Endothelial cell of umbilical vein (primary cell): ENCODE measurements around the gene ANGPTL1. TPM values are rescaled to one million over a fixed set of nuclear protein-coding genes. Genes with fewer than 3 reads are reported as not detected.

Source experiments
- BruUV-seq: library from RNA; stranded (reverse); fragments of 400-500 nt; replicated peaks from 2 replicates; lab custom pipeline; 2021; lab: Mats Ljungman, UMichigan
- CTCF ChIA-PET: fragments of 300-600, 350-600 bp; sonication (Branson Sonifier 250); formaldehyde crosslinking; loops from one replicate; lab custom pipeline; 2021; ENCODE audit warnings: antibody characterized with exemption, inconsistent platforms; lab: Charles Lee
- POLR2A ChIA-PET: fragments of 300-600, 350-600 bp; sonication (Branson Sonifier 250); formaldehyde crosslinking; loops from one replicate; lab custom pipeline; 2021; ENCODE audit warnings: antibody characterized with exemption, inconsistent platforms; lab: Charles Lee
- DNase-seq: peaks from one replicate; pipeline ENCODE4 v3.0.0-alpha.2; 2011; ENCODE audit warnings: low read depth, low spot score
- FAIRE-seq: peaks from 2 replicates; lab custom pipeline; 2011; peaks lifted over from hg19 to GRCh38; lab: Jason Lieb, UNC
- H2AFZ ChIP-seq: 2 replicates; pipeline ENCODE4 v1.6.0; 2012; ENCODE audit warnings: low read depth, low read length, control low read depth, inconsistent platforms
- H3K27ac ChIP-seq: 2 replicates; pipeline ENCODE4 v1.5.1; 2011; ENCODE audit warnings: low read depth, mild to moderate bottlenecking, control low read depth, low read length, moderate library complexity; ENCODE audit not compliant: insufficient read depth
- H3K27me3 ChIP-seq, 2 experiments: 2 replicates each; pipeline versions ENCODE4 v1.6.0 to v1.6.1; 2011; ENCODE audit warnings: low read length in 2 of 2, mixed read lengths in 1 of 2; ENCODE audit not compliant: control insufficient read depth in 2 of 2, insufficient read depth in 2 of 2
- H3K36me3 ChIP-seq, 2 experiments: 2 replicates in 1 of 2; 3 replicates in 1 of 2; pipeline ENCODE4 v1.5.1; 2011; ENCODE audit warnings: low read length in 2 of 2, mild to moderate bottlenecking in 1 of 2, moderate library complexity in 1 of 2; ENCODE audit not compliant: control insufficient read depth in 2 of 2, insufficient read depth in 2 of 2; ENCODE audit errors: extremely low read depth in 1 of 2
- H3K4me1 ChIP-seq: 3 replicates; pipeline ENCODE4 v1.5.1; 2011; ENCODE audit warnings: mild to moderate bottlenecking, low read length; ENCODE audit not compliant: control insufficient read depth, insufficient read depth; ENCODE audit errors: extremely low read depth
- H3K4me2 ChIP-seq: 2 replicates; pipeline ENCODE4 v1.6.1; 2011; ENCODE audit warnings: low read length, control low read depth, mixed read lengths; ENCODE audit not compliant: insufficient read depth
- H3K4me3 ChIP-seq, 3 experiments: fragments of 200-600 bp in 1 of 3; sonication (generic), shearing (Covaris generic) in 1 of 3; replicated peaks in 1 of 3; 2 replicates each; pipeline ENCODE4 v1.5.1; 2011 to 2016; ENCODE audit warnings: control low read depth in 3 of 3, low read length in 3 of 3, mild to moderate bottlenecking in 2 of 3, inconsistent platforms in 1 of 3, low read depth in 1 of 3, moderate library complexity in 1 of 3; ENCODE audit not compliant: insufficient read depth in 1 of 3
- H3K79me2 ChIP-seq: 2 replicates; pipeline ENCODE4 v1.6.0; 2012; ENCODE audit warnings: low read length, inconsistent platforms; ENCODE audit not compliant: control insufficient read depth, insufficient read depth
- H3K9ac ChIP-seq: replicated peaks from 2 replicates; pipeline ENCODE3; 2011; ENCODE audit warnings: low read length, control low read depth; ENCODE audit not compliant: insufficient read depth; ENCODE audit errors: extremely low read depth
- H3K9me1 ChIP-seq: replicated peaks from 3 replicates; pipeline ENCODE4 v1.6.0; 2011; ENCODE audit warnings: mild to moderate bottlenecking, low read length; ENCODE audit not compliant: control insufficient read depth, insufficient read depth; ENCODE audit errors: extremely low read depth
- H3K9me3 ChIP-seq: replicated peaks from 2 replicates; pipeline ENCODE4 v1.5.1; 2012; ENCODE audit warnings: low read length, inconsistent platforms; ENCODE audit not compliant: control insufficient read depth, insufficient read depth
- H4K20me1 ChIP-seq: replicated peaks from 2 replicates; pipeline ENCODE3; 2011; ENCODE audit warnings: mild to moderate bottlenecking, low read length; ENCODE audit not compliant: control insufficient read depth, insufficient read depth; ENCODE audit errors: extremely low read depth
- EZH2 ChIP-seq: IDR thresholded peaks from 2 replicates; pipeline ENCODE4 v1.6.1; 2012; ENCODE audit warnings: borderline replicate concordance, low read depth, mild to moderate bottlenecking, moderate library complexity, low read length, inconsistent platforms; ENCODE audit not compliant: severe bottlenecking
- GATA2 ChIP-seq: IDR thresholded peaks from 2 replicates; pipeline ENCODE4 v1.7.0; 2011; ENCODE audit warnings: low read depth, mild to moderate bottlenecking, moderate library complexity, mixed read lengths, low read length; ENCODE audit not compliant: insufficient read length, insufficient read depth
- JUN ChIP-seq: IDR thresholded peaks from 2 replicates; pipeline ENCODE4 v1.6.1; 2011; ENCODE audit warnings: borderline replicate concordance, low read depth; ENCODE audit not compliant: insufficient read length, insufficient read depth
- MYC ChIP-seq: IDR thresholded peaks from one replicate; pipeline ENCODE4 v1.6.1; 2011; ENCODE audit warnings: mild to moderate bottlenecking, low read depth, low read length
- POLR2AphosphoS5 ChIP-seq: IDR thresholded peaks from 2 replicates; pipeline ENCODE4 v1.6.1; 2012; ENCODE audit warnings: low read depth, mild to moderate bottlenecking, control low read depth, low read length, moderate library complexity; ENCODE audit not compliant: insufficient read depth
- dilution Hi-C: fragments of 300-500 bp; cut with MboI; formaldehyde crosslinking; loops from one replicate; pipeline ENCODE4 v1.15.0; 2019; ENCODE audit warnings: low sequenced_read_pairs; ENCODE audit not compliant: extremely low pct_ligation_motif_present
- intact Hi-C: fragments of 100-400 bp; cut with micrococcal nuclease; formaldehyde crosslinking; loops from one replicate; pipeline ENCODE4 v1.10.0; 2022
- polyA plus RNA-seq, 4 experiments: library from polyadenylated mRNA; depleted of rRNA in 3 of 4; stranded (reverse) in 3 of 4; unstranded in 1 of 4; fragments of >200 nt; gene quantifications; 2 replicates each; pipeline versions ENCODE4 v1.2.1 to v1.2.3, GENCODE V29; 2011 to 2012; ENCODE audit warnings: missing spikeins in 1 of 4
- total RNA-seq: library from RNA; stranded (reverse); gene quantifications from 2 replicates; pipeline ENCODE4 v1.2.3, GENCODE V29; 2021
- TF ChIP-seq, protein P1 (sequence below), 2 donors: IDR thresholded peaks; 1 replicate in 1 of 2; 2 replicates in 1 of 2; pipeline ENCODE4 v1.5.1; 2011; ENCODE audit warnings: low read length in 2 of 2, mild to moderate bottlenecking in 2 of 2, moderate library complexity in 2 of 2, control low read depth in 1 of 2, inconsistent platforms in 1 of 2, low read depth in 1 of 2; ENCODE audit not compliant: insufficient read depth in 1 of 2; ENCODE audit errors: extremely low read depth in 1 of 2
- TF ChIP-seq, protein P2 (sequence below): IDR thresholded peaks from 2 replicates; pipeline ENCODE4 v1.6.1; 2011; ENCODE audit not compliant: insufficient read depth, insufficient read length

Gene ANGPTL1
- total and polyA plus RNA-seq, 2 donors (not counting 3 experiments of a cell fraction or from before 2014, with no cell fraction given) = 0.15 TPM; not detected in 1

DNA sequence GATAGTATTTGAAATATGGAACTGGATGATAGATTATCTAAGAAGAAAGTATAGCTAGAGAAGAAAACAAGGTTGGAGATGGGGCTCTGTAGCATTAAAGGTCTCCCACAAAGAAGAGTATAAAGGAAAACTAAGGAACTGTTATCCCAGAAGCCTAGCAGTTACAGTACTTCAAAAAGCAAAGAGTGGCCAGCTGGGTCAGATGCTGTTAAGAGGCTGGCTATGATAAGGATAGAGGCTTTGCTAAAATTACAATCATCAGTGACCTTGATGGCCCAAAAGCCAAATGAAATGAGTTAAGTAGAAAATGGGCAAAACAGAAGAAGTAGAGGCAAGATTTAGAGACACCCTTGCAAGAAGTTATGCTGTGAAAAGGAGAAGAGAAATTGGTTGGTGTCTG, 25.1 kb upstream of the ANGPTL1 start:
- dilution Hi-C loops = no loop called here
- no peaks in the 10 kb centered on the region for H3K27me3 ChIP-seq
- H3K79me2 ChIP-seq = no peaks in the 10 kb centered on the region
- H3K4me3 ChIP-seq = no peak overlapping the region
- DNase-seq (no peak), FAIRE-seq (no peak)
- TF ChIP-seq GATA2 (no peak), MYC (no peak), POLR2AphosphoS5 (no peak), EZH2 (no peak), JUN (no peak)
- TF ChIP-seq, protein P1, sequence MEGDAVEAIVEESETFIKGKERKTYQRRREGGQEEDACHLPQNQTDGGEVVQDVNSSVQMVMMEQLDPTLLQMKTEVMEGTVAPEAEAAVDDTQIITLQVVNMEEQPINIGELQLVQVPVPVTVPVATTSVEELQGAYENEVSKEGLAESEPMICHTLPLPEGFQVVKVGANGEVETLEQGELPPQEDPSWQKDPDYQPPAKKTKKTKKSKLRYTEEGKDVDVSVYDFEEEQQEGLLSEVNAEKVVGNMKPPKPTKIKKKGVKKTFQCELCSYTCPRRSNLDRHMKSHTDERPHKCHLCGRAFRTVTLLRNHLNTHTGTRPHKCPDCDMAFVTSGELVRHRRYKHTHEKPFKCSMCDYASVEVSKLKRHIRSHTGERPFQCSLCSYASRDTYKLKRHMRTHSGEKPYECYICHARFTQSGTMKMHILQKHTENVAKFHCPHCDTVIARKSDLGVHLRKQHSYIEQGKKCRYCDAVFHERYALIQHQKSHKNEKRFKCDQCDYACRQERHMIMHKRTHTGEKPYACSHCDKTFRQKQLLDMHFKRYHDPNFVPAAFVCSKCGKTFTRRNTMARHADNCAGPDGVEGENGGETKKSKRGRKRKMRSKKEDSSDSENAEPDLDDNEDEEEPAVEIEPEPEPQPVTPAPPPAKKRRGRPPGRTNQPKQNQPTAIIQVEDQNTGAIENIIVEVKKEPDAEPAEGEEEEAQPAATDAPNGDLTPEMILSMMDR (IDR thresholded peaks at IDR 0.05; ENCODE audit: extremely low read depth in 1 of 2, insufficient read depth in 1 of 2, low read depth in 1 of 2, low read length in 2 of 2) = no peak
- TF ChIP-seq, protein P2, sequence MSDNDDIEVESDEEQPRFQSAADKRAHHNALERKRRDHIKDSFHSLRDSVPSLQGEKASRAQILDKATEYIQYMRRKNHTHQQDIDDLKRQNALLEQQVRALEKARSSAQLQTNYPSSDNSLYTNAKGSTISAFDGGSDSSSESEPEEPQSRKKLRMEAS = no peak
- H3K36me3 ChIP-seq = peaks cover 3 to 4% of the 10 kb centered on the region in 2 experiments
- no peaks in the 10 kb centered on the region for H3K4me1 ChIP-seq
- ChIA-PET POLR2A (no interaction called here), CTCF (no interaction called here)
- no peaks in the 10 kb centered on the region for H3K9me3 ChIP-seq
- BruUV-seq = no TSS peak
- H3K9ac ChIP-seq = no peak overlapping the region
- no peak overlapping the region for H3K4me2 ChIP-seq
- H3K9me1 ChIP-seq = peaks cover 2% of the 10 kb centered on the region
- H3K27ac ChIP-seq = no peak overlapping the region
- H4K20me1 ChIP-seq = no peaks in the 10 kb centered on the region
- H2AFZ ChIP-seq = no peak overlapping the region
- intact Hi-C loops = no loop called here
